ENCODE measurements around the gene CRYGN.

CRYGN gene

DNA sequence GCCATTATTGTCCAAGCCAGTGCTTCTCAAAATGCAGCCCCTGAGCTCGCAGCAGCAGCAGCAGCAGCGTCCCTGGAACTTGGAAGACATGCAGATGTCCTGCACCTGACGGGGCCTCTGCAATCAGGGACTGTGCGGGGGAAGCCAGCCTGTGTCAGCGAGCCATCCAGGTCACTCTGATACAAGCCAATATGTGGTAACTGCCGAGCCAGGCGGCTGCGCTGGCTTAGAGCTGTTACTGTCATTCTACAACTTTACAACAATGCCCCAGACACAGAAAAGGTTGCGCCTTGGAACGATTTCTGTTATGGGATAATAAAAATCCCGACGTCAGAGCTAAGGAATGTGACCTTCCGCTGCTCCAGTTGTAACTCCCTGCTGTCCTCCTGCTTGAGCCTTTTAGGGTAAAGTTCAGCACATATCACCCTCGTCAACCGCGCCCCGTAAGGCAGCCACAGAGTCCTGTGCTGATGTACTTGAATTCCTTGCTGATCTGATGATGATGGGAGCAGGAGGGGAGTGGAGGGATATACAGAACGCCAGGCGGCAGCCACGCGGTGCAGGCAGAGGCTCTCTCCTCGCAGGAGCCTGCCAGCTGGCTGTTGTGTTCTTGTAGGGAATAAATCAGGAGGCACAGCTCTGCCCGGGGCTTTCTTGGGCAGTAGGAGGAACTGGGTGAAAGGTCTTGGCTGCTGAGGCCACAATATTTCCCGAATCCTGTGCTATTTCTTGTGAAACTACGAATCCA lies 20.0 kb upstream of the CRYGN start:
- peak; percentile 66 for DNase-seq

DNA sequence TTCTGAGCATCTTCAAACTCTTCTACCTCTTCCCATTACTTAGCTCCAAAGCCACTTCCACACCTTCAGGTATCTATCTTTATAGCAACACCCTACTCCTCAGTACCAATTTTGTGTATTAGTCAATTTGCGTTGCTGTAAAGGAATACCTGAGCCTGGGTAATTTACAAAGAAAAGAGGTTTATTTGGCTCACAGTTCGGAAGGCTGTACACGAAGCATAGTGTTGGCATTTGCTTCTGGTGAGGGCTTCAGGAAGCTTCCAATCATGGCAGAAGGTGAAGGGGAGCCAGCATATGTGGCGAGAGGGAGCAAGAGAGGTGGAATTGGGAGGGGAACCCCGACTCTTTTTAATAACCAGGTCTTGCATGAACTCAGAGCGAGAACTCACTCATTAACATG lies 17.6 kb upstream of the CRYGN start:
- no peak for DNase-seq

DNA sequence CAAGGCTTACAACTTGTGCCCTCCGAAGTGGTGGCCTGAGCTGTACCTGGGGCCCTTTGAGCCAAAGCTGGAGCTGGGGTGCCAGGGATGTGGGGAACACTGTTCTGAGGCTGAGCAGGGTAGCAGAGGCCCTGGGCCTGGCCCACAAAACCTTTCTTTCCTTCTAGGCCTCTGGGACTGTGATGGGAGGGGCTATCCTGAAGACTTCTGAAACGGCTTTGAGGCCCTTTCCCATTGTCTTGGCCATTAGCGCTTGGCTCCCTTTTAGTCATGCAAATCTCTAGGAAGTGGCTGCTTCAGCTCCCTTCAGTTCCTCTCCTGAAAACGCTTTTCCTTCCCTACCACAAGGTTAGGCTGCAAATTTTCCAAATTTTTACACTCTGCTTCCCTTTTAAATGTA lies 16.8 kb upstream of the CRYGN start:
- DNase-seq = no peak

DNA sequence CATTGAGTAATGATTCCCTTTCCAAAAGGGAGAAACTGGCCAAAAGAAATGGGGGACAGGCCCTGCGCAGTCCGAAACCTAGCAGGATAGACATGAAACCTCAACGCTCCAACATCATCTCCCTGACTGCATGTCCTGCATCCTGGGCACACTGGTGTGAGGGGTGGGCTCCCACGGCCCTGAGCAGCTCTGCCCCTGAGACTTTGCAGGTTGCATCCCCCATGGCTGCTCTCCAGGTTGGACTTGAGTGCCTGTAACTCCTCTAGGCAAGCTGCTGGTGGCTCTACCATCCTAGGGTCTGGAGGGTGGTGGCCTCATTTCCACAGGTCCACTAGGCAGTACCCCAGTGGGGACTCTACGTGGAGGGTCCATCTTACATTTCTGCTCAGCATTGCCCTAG lies 16.3 kb upstream of the CRYGN start:
- DNase-seq = no peak

DNA sequence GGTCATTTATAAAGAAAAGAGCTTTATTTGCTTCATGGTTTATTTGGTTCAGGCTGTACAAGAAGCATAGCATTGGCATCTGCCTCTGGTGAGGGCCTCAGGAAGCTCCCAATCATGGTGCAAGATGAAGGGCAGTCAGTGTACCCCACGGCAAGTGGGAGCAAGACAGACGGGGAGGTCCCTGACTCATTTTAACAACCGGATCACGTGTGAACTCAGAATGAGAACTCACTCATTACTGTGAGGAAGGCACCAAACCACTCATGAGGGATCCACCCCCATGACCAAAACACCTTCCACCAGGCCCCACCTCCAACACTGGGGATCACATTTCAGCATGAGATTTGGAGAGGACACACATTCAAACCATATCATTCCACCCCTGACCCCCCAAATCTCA lies 15.7 kb upstream of the CRYGN start:
- no peak for DNase-seq

DNA sequence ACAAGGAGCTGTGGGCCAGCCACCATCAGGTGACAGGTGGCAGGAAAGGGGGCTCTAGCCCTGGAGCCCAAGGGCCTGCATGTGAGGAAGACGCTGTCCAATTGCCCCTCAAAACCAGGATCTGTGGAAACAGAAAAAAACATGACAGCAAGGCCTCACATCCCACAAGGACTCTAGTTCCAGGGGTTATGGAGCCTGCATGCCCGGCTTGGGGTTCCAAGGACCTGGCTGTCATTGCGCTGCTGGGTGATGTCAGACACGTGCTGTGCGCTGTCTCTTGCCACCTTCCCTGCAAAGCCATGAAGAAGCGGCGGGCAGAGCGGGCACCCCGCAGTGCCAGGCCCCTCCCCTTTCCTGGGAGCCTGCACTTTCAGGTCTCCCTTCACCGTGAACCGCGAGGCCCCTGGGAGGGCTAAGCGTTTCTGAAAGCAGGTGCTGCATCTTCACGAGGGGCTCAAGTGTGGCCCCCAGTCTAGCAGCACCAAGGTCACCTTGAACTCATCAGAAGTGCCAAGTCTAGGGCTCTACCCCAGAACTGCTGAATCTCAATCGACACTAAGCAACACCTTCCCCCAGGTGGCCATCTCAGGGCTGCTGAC lies 15.1 kb upstream of the CRYGN start:
- no peak for DNase-seq

DNA sequence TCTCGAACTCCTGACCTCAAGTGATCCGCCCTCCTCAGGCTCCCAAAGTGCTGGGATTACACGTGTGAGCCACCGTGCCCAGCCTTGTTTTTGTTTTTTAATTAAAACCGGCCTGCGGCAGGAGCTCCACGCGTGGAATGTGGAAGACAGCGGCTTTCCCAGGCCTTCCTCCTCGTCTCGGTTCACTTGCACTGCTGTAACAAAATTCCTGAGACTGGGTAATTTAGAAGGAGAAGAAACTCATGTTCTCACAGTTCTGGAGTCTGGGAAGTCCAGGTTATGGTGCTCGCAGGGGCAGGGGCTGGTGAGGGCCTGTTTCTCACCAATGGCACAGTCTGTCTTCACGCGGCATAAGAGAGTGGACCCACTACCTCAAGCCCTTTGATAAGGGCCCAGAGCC lies 14.4 kb upstream of the CRYGN start:
- no peak for DNase-seq

DNA sequence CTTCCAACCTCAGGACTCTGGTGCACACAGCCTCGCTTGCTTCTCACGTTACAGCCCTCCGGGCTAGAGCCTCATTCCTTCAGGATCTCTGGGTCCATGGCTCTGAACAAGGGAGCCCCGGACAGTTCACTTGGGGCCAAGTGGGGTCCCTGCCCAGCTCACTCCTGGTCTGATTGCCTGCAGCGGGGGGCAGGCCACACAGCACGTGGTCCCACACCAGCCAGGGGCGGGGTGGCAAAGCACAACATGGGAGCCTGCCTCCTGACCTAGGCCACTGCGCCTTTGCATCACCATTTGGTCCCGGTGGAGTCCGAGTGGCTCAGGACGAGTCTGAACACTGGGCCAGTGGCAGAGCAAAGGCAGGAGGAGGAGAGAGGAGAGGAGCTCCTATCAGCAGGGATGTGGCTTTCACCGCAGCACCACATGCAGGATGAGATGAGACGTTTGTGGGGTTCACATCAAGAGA lies 13.4 kb upstream of the CRYGN start:
- DNase-seq = no peak

DNA sequence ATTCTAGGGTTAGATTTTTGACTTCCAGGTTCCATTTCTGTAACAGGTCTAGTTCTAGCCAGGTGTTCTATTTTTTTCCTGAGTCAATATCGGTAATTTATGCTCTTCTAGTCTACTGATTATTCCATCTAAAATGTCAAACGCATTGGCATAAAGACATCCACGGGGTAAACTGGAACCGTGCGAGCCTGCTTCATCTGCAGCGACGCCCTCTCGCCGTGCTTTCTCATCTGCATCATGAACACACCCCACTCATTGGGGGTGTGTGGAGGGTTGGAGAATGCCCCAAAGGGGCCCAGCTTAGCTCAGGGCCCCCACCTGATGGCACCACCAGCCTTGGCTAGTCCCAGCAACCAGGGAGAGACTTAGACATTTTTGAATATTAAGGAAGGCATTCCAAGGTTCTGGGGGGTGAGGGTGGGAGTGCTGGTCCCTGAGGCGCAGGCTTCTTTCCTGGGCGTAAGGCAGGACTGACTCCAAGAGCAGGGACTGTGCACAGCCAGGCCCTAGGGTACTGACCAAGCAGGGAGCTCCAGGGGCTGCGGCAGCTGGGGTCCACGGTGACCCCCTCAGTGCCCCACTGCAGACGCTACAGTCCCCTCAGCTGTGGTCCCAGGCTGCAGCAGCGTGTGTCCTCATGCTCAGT lies 12.9 kb upstream of the CRYGN start:
- DNase-seq = no peak

DNA sequence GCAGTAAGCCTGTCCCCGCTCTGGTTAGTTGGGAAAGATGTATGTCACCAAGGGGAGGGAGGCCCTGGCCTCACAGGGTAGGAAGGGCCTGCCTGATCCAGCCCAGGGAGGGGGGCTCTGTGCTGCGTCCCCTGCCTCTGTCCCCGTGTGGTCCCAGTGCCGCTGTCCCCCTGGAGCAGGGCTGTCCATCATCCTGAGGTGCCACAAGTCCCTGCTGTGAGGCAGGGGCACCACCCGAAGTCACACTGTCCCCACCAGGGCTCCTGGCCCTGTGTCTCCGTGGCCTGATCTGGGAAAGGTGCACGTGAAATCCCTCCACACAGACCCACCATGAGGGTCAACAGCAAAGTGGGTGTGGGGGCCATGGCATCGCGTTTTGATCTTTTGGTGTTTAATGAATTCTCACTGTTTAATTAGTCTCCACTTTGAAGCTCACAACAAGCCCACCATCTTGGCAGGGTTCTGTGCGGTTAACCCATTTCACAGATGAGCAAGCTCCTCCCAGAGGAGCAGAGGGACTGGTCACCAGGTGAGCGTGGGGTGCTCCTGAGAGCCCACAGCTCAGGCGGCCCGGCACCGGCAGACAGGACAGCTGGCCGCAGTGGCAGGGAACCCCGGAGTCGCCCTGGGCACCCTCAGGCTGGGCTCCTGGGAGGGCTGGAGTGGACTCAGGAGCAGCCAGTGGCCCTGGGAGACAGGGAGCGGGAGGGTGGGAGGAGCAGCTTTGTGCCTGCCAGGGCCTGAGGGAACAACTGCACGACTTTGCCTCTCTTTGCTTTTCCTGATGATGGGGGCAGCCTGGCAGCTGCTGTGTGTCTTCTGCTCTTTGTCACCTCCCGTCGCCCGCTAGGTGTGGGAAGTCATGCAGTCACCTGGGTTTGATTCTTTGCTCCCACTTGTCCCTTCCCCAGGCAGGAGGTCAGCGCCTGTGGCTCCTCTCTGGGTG lies 12.0 kb upstream of the CRYGN start:
- DNase-seq = no peak

DNA sequence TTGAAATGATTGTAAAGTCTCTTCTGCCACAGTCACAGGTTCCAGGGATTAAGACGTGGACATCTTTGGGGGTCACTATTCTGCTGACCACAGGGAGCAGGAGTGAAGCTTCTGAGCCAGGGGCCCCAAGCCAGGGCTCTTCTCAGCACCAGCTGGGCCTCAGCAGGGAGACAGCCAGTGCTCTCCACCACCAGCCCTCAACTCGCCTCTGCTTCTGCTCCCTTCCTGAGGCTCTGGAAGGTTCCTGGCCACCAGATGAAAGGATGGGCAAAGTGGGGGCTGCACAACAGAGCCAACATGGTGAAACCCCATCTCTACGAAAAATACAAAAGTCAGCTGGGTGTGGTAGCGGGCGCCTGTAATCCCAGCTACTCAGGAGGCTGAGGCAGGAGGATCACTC lies 11.2 kb upstream of the CRYGN start:
- no peak for DNase-seq

DNA sequence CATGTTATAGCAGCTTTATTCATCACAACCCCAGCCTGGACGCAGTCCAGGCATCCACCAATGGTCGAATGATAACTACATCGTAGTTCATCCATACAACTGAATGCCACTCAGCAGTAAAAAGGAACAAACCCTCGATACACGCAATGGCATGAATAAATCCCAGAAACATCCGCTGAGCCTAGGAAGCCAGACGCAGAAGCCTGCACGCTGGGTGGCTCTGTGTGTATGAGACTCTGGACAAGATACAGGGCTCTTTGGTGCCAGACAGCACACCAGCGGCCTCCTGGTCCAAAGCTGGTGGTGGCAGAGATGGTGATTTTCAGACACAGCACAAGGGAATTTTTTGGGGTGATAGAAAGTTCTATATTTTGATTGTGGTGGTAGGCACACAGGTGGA lies 10.0 kb upstream of the CRYGN start:
- DNase-seq = no peak

DNA sequence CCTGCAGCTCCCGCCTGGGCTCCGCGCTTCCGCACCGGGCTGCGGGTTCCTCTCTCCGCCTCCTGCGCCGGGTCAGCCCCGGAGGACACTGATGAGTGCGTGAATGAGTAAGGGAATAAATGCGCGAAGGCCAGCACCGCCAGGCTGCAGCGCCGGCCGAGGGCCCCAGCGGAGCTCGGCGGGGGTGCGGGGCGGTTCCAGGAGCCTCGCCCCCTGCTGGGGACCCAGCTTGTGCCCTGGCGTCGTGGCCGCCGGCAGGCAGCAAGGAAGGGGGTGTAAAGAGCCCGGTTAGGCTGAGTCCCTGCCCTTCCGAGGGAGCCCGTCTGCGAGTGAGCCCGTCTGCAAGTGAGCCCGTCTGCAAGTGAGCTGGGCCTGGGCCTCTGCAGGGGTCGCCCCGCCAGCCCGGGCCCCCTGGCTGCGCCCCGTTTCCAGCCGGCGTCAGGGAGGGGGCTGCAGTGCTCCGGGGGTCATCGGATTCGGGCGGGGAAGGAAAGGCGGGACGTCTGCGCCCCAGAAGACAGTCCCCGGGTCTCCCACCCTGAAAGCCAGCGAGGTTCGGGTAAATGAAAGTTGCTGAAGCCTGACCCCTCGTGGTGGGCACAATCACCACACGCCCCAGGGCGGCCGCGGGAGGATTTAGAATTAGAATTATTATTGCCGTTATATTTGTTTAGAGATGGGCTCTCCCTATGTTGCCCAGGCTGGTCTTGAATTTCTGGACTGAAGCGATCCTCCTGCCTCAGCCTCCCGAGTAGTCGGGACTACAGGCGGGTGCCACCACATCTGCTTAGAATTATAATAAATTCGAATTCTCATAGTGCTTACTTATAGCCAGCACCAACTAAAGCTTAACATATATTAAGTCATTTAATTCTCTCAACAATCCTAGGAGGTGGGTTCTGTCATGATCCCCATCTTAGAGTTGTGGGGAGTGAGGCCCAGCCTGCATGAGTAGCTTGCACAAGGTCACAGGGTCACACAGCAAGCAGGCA lies 8.6 kb upstream of the CRYGN start:
- peak; percentile 58 for DNase-seq

DNA sequence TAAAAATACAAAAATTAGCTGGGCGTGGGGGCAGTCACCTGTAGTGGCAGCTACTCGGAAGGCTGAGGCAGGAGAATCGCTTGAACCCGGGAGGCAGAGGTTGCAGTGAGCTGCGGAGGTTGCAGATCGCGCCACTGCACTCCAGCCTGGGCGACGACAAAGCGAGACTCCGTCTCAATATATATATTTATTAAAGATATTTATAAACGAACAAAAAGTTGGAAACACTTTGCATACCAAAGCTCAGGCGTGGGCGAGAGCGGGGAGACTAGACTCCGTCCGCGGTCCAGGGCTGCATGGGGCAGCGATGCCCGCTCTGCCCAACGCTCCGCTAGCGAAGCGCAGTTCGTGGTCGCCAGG lies 7.9 kb upstream of the CRYGN start:
- no peak for DNase-seq

DNA sequence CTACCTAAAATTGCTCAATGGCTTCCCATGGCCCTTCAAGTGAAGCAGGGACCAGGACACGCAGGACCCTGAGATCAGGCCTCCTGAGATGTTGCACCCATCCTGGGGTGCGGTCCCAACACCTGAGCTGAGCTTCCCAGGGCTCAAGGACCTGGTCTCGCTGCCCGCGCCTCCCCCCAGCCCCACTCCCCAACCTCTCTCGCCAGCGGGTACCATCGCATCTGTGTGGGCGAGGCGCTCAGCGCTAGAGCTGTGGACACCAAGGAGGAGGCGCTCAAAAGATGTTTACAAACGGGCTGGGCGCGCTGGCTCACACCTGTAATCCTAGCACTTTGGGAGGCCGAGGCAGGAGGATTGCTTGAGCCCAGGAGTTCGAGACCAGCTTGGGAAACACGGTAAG lies 7.4 kb upstream of the CRYGN start:
- no peak for DNase-seq

DNA sequence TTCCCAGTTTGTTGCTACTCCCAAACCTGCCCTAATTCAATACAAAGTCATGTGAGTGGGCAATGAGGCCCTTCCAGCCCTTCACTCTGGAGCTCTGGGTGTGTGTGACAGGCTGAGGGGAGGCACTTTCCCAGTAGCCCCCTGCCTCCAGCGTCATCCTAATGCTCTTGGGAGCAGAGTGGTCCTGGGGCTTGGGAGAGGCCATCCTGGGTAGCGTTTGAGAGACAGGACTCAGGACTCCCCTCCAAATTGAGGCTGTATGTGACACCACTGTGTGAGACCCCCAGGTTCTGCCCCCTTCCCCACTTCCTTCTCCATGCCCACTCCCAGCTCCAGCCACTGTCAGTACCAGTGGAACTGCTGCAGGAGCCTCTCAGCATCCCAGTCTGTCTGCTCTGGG lies 6.5 kb upstream of the CRYGN start:
- no peak for DNase-seq

DNA sequence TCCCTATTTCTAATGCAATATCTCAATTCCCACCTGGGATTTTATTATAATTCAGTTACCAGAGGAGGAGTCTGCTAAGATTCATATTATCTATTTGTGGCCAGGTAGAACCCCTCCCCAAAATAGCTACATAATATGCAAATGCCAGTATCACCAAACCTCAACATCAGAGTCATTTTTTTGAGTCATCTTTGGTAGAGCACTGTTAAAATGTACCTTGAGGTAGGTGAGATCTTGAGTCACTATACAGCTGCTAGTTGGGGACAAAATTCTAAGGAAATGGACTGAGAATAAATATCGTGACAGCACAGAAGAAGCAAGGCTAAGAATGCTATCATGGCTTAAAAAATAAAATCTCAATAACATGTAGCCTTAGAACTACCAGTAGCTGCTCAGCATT lies 4.7 kb upstream of the CRYGN start:
- no peak for DNase-seq

DNA sequence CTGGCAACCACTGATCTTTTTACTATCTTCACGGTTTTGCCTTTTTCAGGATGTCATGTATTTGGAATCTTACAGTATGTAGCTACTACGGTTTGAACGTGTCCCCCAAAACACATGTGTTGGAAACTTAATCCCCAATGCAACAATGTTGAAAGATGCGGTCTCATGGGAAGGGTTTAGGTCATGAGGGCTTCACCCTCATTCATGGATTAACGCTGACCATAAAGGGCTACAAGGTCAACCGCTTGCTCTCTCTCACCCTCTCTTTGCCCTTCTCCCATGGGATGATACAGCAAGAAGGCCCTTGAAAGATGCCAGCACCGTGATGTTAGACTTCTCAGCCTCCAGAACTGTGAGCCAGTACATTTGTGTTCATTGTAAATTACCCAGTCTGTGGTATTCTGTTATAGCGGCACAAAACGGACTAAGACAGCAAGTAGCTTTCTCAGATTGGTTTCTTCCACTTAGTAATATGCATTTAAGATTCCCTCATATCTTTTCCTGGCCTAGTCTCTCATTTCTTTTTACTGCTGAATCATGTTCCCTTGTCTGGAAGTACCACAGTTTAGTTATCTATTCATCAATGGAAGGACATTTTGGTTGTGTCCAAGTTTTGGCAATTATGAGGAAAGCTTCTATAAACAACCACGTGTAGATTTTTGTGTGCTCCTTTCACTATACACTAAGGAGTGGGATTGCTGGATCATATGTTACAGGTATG lies 3.0 kb upstream of the CRYGN start:
- no peak for DNase-seq

DNA sequence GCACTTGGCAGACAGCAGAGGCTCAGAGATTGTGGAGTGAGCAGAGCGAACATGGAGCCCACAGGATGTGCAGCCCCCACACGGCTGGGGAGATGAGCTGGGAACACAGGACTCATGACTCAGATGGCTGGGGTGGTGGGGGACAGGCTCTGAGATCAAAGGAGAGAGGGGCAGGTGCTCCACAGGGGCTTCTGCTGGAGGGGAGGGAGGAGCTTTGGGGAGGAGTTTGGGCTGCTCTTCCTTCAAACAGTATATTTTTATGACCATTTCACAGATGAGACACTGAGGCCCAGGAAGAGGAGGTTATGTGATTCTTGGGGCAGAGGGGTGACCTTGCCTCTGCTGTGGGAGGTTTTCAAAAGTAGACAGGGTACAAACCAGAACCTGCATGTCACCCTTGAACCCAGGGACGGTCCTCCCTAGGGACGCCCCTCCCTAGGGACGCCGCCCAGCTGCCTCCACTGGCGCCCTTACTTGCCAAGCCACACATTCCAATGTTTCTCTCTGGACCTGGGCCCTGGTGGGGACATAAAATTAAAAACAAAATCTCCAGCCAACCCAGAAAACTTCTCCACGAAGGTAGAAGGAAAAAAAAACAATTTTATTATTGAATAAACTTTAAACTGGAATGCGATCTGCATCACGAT lies 981 bp upstream of the CRYGN start:
- DNase-seq = no peak

DNA sequence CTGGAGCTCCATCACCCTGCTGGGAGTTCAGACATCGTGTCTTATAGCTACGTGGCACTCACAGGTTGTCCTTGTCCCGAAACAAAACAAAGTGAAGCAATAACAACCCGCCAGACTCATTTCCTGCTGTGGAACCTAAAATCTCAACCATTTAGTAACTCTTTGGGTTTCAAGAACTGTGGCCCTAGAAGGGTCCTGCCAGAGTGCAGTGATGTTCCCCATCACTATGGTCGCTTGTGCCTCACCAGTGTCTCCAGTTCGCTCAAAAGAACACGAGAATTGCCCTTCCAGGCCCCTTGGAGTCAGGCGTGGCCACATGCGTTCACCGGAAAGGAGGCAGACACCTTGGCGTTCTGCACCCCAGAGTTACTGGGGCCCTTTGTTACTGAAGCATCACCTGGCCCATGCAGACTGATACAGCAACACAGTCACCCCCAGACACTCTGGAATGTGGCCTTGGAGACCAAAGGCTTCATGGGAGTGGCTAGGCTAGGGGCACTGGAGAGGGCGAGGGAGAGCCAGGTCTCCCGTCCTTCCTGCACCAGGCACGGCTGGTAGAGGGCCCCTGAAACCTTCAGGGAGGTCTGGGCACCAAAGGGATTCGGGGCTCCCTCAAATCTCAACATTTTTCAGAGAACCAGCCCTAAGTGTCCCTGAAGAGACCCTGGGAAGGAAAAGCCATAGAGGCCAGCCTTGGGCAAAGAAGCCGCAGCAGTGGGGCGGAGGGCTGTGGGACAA lies 908 bp downstream of the CRYGN start:
- no peak for DNase-seq

All from T1000 (cell line).